GM23338 (cell line): ENCODE results near the gene ATF7. TPM values are rescaled to one million over a fixed set of nuclear protein-coding genes. Genes with fewer than 3 reads are reported as not detected.

ENCODE experiments used
- ATAC-seq: fragments of 200-7000 bp; cut with Tn5 transposase; 3 replicates; pipeline ENCODE4 v1.9.1; 2020
- DNase-seq: peaks from one replicate; pipeline ENCODE4 v3.0.0-alpha.2; 2015; ENCODE audit warnings: low spot score
- H2AFZ ChIP-seq: fragments of 200-600 bp; sonication (generic); 2 replicates; pipeline ENCODE4 v1.8.0; 2016; ENCODE audit warnings: antibody characterized with exemption, mild to moderate bottlenecking, moderate library complexity
- H3F3A ChIP-seq: fragments of 200-600 bp; sonication (generic); replicated peaks from 2 replicates; pipeline ENCODE4 v1.8.0; 2017; ENCODE audit warnings: antibody characterized with exemption, mixed run types, low read depth
- H3K27ac ChIP-seq: fragments of 200-600 bp; sonication (generic); 2 replicates; pipeline ENCODE4 v1.6.1; 2016; ENCODE audit warnings: low read depth
- H3K27me3 ChIP-seq: fragments of 200-600 bp; sonication (generic); 2 replicates; pipeline ENCODE4 v1.8.0; 2016; ENCODE audit warnings: mild to moderate bottlenecking, mixed run types, moderate library complexity; ENCODE audit not compliant: insufficient read depth
- H3K36me3 ChIP-seq: fragments of 200-600 bp; sonication (generic); 2 replicates; pipeline ENCODE4 v1.8.0; 2016; ENCODE audit warnings: mild to moderate bottlenecking; ENCODE audit not compliant: insufficient read depth
- H3K4me1 ChIP-seq: fragments of 200-600 bp; sonication (generic); 2 replicates; pipeline ENCODE4 v1.8.0; 2016; ENCODE audit warnings: mild to moderate bottlenecking, moderate library complexity; ENCODE audit not compliant: insufficient read depth
- H3K4me2 ChIP-seq: fragments of 200-600 bp; sonication (generic); 2 replicates; pipeline ENCODE4 v1.7.1; 2017; ENCODE audit warnings: mixed run types
- H3K4me3 ChIP-seq: fragments of 200-600 bp; sonication (generic); 2 replicates; pipeline ENCODE4 v1.6.1; 2016; ENCODE audit warnings: mixed run types
- H3K79me2 ChIP-seq: fragments of 200-600 bp; sonication (generic); replicated peaks from 2 replicates; pipeline ENCODE4 v1.8.0; 2017; ENCODE audit warnings: mild to moderate bottlenecking; ENCODE audit not compliant: insufficient read depth
- H3K9me2 ChIP-seq: fragments of 200-600 bp; sonication (generic); 2 replicates; pipeline ENCODE4 v1.8.0; 2017; ENCODE audit not compliant: insufficient read depth
- H4K20me1 ChIP-seq: fragments of 200-600 bp; sonication (generic); replicated peaks from 2 replicates; pipeline ENCODE4 v1.8.0; 2017; ENCODE audit warnings: mild to moderate bottlenecking; ENCODE audit not compliant: insufficient read depth
- H3K27ac Mint-ChIP-seq: 2 replicates; pipeline ENCODE4 v1.8.0; 2020; ENCODE audit warnings: inconsistent platforms, mild to moderate bottlenecking, moderate library complexity, mixed read lengths
- H3K27me3 Mint-ChIP-seq: 3 replicates; pipeline ENCODE4 v1.8.0; 2022; ENCODE audit warnings: low read depth, mild to moderate bottlenecking, moderate library complexity, mixed read lengths, inconsistent platforms; ENCODE audit not compliant: insufficient read depth, poor library complexity
- H3K36me3 Mint-ChIP-seq: 3 replicates; pipeline ENCODE4 v1.8.0; 2021; ENCODE audit warnings: low read depth, mild to moderate bottlenecking, inconsistent platforms, moderate library complexity, mixed read lengths
- H3K4me1 Mint-ChIP-seq: 3 replicates; pipeline ENCODE4 v1.8.0; 2020; ENCODE audit warnings: mild to moderate bottlenecking, inconsistent platforms, mixed read lengths
- H3K4me3 Mint-ChIP-seq: 3 replicates; pipeline ENCODE4 v1.8.0; 2021; ENCODE audit warnings: moderate library complexity, mild to moderate bottlenecking, inconsistent platforms, mixed read lengths
- H3K9me3 Mint-ChIP-seq: 3 replicates; pipeline ENCODE4 v1.8.0; 2020; ENCODE audit warnings: moderate library complexity, mild to moderate bottlenecking, inconsistent platforms, mixed read lengths
- CREB1 ChIP-seq: fragments of 250-450 bp; sonication (Bioruptor Pico); IDR thresholded peaks from 2 replicates; pipeline ENCODE4 v1.5.0; 2020; ENCODE audit warnings: low read depth, mild to moderate bottlenecking, moderate library complexity
- EZH2 ChIP-seq: fragments of 200-600 bp; sonication (generic); IDR thresholded peaks from one replicate; pipeline ENCODE4 v1.8.0; 2017; ENCODE audit warnings: antibody characterized with exemption, mild to moderate bottlenecking, low read depth; ENCODE audit not compliant: unreplicated experiment
- EZH2phosphoT487 ChIP-seq: fragments of 200-600 bp; sonication (generic); IDR thresholded peaks from one replicate; pipeline ENCODE4 v1.8.1; 2018; ENCODE audit warnings: antibody characterized with exemption; ENCODE audit not compliant: unreplicated experiment
- JUNB ChIP-seq: IDR thresholded peaks from one replicate; pipeline ENCODE4 v1.6.1; 2016; ENCODE audit warnings: antibody characterized with exemption; ENCODE audit not compliant: unreplicated experiment
- NANOG ChIP-seq: IDR thresholded peaks from 2 replicates; pipeline ENCODE4 v1.6.1; 2016; ENCODE audit warnings: antibody characterized with exemption, borderline replicate concordance
- POLR2AphosphoS5 ChIP-seq: IDR thresholded peaks from 2 replicates; pipeline ENCODE4 v1.6.1; 2016; ENCODE audit warnings: antibody characterized with exemption, low read depth
- STAT1 ChIP-seq: IDR thresholded peaks from one replicate; pipeline ENCODE4 v1.6.1; 2016; ENCODE audit warnings: antibody characterized with exemption; ENCODE audit not compliant: unreplicated experiment
- ZNF114 ChIP-seq: fragments of 250-450 bp; sonication (Bioruptor Pico); IDR thresholded peaks from 2 replicates; pipeline ENCODE4 v1.5.0; 2020; ENCODE audit warnings: mild to moderate bottlenecking, moderate library complexity
- ZNF331 ChIP-seq: fragments of 250-450 bp; sonication (Bioruptor Pico); IDR thresholded peaks from 2 replicates; pipeline ENCODE4 v1.5.0; 2020; ENCODE audit warnings: low read depth, mild to moderate bottlenecking, moderate library complexity
- polyA plus RNA-seq: library from polyadenylated mRNA; unstranded; fragments of >200 nt; fragmentation: Nextera tagmentation; extraction: Ambion mirVana; gene quantifications from 2 replicates; pipeline ENCODE4 v1.2.1, GENCODE V29; 2016
- total RNA-seq: library from RNA; depleted of rRNA; stranded (reverse); fragments of >200 nt; shearing (Covaris generic); gene quantifications from 2 replicates; pipeline ENCODE4 v1.2.3, GENCODE V29; 2014
- TF ChIP-seq, protein P1 (sequence below), 2 experiments: fragments of 200-600 bp in 1 of 2; sonication (generic) in 1 of 2; conservative IDR thresholded peaks; 2 replicates each; pipeline versions ENCODE4 v1.5.1 to v1.6.1; 2016 to 2017; ENCODE audit warnings: antibody characterized with exemption in 2 of 2, low read depth in 2 of 2, mild to moderate bottlenecking in 2 of 2, moderate library complexity in 1 of 2
- TF ChIP-seq, protein P2 (sequence below): IDR thresholded peaks from one replicate; pipeline ENCODE4 v1.6.1; 2018; ENCODE audit warnings: antibody characterized with exemption; ENCODE audit not compliant: unreplicated experiment
- TF ChIP-seq, protein P3 (sequence below): IDR thresholded peaks from 2 replicates; pipeline ENCODE4 v1.6.1; 2016; ENCODE audit warnings: antibody characterized with exemption
- TF ChIP-seq, protein P4 (sequence below): fragments of 250-450 bp; sonication (Bioruptor Pico); IDR thresholded peaks from 2 replicates; pipeline ENCODE4 v1.5.0; 2020; ENCODE audit warnings: mild to moderate bottlenecking, moderate library complexity

The ATF7 gene
- total and polyA plus RNA-seq, 2 experiments from 2014 or later, result 13.9 to 16.3 TPM

DNA sequence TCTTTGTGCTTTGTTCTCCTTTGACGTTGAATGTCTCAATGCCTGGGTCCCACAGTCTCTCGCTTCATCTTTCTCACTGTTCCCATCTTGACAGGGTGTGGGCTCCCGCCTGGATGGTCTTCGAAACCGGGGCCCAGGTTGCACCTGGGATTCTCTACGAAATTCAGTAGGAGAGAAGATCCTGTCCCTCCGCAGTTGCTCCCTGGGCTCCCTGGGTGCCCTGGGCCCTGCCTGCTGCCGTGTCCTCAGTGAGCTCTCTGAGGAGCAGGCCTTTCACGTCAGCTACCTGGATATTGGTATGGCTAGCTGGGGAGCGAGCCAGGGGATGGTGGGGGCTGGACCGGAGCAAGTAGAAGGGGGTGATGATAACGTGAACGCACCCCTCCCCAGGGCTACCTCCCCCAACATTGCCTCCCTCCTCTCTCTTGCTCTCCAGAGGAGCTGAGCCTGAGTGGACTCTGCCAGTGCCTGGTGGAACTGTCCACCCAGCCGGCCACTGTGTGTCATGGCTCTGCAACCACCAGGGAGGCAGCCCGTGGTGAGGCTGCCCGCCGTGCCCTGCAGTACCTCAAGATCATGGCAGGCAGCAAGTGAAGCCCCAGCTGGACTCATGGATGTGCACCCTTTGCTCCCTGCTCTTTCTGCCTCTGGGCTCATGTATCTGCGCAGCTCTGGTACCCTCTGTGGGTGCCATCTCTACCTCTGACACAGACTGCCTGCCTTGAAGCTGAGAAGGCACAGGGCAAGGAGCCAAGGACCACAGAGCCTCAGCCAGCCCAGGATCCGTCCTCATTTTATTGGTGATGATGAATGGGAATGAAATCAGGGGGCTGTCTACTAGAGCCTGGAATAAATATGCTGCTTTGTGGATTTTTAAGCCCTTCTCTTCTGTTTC, 120.4 kb downstream of the ATF7 start:
- peaks cover 15% of the 10 kb centered on the region for H3K4me1 Mint-ChIP-seq
- peaks cover 4% of the 10 kb centered on the region; the same call in 1 of the 2 replicates for H3F3A ChIP-seq
- peaks cover 8% of the 10 kb centered on the region for H3K4me1 ChIP-seq
- no peak overlapping the region for H3K4me3 ChIP-seq
- peaks cover 17% of the 10 kb centered on the region for H3K27me3 Mint-ChIP-seq
- H3K4me2 ChIP-seq, result no peak overlapping the region
- no peak overlapping the region for H3K4me3 Mint-ChIP-seq
- H3K27ac Mint-ChIP-seq, result no peak overlapping the region
- H3K79me2 ChIP-seq, result peaks cover 12% of the 10 kb centered on the region
- peaks cover 35% of the 10 kb centered on the region for H3K36me3 Mint-ChIP-seq
- DNase-seq (no peak), ATAC-seq (no peak)
- TF ChIP-seq, protein P1, sequence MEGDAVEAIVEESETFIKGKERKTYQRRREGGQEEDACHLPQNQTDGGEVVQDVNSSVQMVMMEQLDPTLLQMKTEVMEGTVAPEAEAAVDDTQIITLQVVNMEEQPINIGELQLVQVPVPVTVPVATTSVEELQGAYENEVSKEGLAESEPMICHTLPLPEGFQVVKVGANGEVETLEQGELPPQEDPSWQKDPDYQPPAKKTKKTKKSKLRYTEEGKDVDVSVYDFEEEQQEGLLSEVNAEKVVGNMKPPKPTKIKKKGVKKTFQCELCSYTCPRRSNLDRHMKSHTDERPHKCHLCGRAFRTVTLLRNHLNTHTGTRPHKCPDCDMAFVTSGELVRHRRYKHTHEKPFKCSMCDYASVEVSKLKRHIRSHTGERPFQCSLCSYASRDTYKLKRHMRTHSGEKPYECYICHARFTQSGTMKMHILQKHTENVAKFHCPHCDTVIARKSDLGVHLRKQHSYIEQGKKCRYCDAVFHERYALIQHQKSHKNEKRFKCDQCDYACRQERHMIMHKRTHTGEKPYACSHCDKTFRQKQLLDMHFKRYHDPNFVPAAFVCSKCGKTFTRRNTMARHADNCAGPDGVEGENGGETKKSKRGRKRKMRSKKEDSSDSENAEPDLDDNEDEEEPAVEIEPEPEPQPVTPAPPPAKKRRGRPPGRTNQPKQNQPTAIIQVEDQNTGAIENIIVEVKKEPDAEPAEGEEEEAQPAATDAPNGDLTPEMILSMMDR (conservative IDR thresholded peaks at IDR 0.05; ENCODE audit: low read depth in 2 of 2), result no peak
- TF ChIP-seq, protein P2, sequence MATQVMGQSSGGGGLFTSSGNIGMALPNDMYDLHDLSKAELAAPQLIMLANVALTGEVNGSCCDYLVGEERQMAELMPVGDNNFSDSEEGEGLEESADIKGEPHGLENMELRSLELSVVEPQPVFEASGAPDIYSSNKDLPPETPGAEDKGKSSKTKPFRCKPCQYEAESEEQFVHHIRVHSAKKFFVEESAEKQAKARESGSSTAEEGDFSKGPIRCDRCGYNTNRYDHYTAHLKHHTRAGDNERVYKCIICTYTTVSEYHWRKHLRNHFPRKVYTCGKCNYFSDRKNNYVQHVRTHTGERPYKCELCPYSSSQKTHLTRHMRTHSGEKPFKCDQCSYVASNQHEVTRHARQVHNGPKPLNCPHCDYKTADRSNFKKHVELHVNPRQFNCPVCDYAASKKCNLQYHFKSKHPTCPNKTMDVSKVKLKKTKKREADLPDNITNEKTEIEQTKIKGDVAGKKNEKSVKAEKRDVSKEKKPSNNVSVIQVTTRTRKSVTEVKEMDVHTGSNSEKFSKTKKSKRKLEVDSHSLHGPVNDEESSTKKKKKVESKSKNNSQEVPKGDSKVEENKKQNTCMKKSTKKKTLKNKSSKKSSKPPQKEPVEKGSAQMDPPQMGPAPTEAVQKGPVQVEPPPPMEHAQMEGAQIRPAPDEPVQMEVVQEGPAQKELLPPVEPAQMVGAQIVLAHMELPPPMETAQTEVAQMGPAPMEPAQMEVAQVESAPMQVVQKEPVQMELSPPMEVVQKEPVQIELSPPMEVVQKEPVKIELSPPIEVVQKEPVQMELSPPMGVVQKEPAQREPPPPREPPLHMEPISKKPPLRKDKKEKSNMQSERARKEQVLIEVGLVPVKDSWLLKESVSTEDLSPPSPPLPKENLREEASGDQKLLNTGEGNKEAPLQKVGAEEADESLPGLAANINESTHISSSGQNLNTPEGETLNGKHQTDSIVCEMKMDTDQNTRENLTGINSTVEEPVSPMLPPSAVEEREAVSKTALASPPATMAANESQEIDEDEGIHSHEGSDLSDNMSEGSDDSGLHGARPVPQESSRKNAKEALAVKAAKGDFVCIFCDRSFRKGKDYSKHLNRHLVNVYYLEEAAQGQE, result no peak
- TF ChIP-seq EZH2 (no peak), NANOG (no peak), EZH2phosphoT487 (no peak), ZNF114 (CRISPR knock-in tag) (no peak), CREB1 (CRISPR knock-in tag) (no peak), ZNF331 (CRISPR knock-in tag) (no peak), JUNB (no peak), POLR2AphosphoS5 (no peak), STAT1 (no peak)
- TF ChIP-seq, protein P3, sequence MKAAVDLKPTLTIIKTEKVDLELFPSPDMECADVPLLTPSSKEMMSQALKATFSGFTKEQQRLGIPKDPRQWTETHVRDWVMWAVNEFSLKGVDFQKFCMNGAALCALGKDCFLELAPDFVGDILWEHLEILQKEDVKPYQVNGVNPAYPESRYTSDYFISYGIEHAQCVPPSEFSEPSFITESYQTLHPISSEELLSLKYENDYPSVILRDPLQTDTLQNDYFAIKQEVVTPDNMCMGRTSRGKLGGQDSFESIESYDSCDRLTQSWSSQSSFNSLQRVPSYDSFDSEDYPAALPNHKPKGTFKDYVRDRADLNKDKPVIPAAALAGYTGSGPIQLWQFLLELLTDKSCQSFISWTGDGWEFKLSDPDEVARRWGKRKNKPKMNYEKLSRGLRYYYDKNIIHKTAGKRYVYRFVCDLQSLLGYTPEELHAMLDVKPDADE, result no peak
- TF ChIP-seq, protein P4, sequence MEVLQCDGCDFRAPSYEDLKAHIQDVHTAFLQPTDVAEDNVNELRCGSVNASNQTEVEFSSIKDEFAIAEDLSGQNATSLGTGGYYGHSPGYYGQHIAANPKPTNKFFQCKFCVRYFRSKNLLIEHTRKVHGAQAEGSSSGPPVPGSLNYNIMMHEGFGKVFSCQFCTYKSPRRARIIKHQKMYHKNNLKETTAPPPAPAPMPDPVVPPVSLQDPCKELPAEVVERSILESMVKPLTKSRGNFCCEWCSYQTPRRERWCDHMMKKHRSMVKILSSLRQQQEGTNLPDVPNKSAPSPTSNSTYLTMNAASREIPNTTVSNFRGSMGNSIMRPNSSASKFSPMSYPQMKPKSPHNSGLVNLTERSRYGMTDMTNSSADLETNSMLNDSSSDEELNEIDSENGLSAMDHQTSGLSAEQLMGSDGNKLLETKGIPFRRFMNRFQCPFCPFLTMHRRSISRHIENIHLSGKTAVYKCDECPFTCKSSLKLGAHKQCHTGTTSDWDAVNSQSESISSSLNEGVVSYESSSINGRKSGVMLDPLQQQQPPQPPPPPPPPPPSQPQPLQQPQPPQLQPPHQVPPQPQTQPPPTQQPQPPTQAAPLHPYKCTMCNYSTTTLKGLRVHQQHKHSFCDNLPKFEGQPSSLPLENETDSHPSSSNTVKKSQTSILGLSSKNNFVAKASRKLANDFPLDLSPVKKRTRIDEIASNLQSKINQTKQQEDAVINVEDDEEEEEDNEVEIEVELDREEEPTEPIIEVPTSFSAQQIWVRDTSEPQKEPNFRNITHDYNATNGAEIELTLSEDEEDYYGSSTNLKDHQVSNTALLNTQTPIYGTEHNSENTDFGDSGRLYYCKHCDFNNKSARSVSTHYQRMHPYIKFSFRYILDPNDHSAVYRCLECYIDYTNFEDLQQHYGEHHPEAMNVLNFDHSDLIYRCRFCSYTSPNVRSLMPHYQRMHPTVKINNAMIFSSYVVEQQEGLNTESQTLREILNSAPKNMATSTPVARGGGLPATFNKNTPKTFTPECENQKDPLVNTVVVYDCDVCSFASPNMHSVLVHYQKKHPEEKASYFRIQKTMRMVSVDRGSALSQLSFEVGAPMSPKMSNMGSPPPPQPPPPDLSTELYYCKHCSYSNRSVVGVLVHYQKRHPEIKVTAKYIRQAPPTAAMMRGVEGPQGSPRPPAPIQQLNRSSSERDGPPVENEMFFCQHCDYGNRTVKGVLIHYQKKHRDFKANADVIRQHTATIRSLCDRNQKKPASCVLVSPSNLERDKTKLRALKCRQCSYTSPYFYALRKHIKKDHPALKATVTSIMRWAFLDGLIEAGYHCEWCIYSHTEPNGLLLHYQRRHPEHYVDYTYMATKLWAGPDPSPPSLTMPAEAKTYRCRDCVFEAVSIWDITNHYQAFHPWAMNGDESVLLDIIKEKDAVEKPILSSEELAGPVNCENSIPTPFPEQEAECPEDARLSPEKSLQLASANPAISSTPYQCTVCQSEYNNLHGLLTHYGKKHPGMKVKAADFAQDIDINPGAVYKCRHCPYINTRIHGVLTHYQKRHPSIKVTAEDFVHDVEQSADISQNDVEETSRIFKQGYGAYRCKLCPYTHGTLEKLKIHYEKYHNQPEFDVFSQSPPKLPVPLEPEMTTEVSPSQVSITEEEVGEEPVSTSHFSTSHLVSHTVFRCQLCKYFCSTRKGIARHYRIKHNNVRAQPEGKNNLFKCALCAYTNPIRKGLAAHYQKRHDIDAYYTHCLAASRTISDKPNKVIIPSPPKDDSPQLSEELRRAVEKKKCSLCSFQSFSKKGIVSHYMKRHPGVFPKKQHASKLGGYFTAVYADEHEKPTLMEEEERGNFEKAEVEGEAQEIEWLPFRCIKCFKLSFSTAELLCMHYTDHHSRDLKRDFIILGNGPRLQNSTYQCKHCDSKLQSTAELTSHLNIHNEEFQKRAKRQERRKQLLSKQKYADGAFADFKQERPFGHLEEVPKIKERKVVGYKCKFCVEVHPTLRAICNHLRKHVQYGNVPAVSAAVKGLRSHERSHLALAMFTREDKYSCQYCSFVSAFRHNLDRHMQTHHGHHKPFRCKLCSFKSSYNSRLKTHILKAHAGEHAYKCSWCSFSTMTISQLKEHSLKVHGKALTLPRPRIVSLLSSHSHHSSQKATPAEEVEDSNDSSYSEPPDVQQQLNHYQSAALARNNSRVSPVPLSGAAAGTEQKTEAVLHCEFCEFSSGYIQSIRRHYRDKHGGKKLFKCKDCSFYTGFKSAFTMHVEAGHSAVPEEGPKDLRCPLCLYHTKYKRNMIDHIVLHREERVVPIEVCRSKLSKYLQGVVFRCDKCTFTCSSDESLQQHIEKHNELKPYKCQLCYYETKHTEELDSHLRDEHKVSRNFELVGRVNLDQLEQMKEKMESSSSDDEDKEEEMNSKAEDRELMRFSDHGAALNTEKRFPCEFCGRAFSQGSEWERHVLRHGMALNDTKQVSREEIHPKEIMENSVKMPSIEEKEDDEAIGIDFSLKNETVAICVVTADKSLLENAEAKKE (CRISPR knock-in tag), result no peak
- no peaks in the 10 kb centered on the region for H4K20me1 ChIP-seq
- no peak overlapping the region for H2AFZ ChIP-seq
- H3K27me3 ChIP-seq, result no peaks in the 10 kb centered on the region
- H3K9me3 Mint-ChIP-seq, result no peaks in the 10 kb centered on the region; the same call in 2 of the 3 replicates
- no peaks in the 10 kb centered on the region; the same call in 1 of the 2 replicates for H3K36me3 ChIP-seq
- no peaks in the 10 kb centered on the region for H3K9me2 ChIP-seq
- H3K27ac ChIP-seq, result no peak overlapping the region
